ENCODE measurements around the gene NCKAP5.
"Not testable (repeated sequence)": the region's sequence is repeated elsewhere in the genome, so short reads cannot be mapped to it uniquely, and the experiment has no call there.

NCKAP5 gene

GRCh38 chr2:133486771-133487191 lies 81.5 kb downstream of the NCKAP5 start:
- H3K4me3 Mint-ChIP-seq: no peak overlapping the region

GRCh38 chr2:133485868-133486267 lies 82.4 kb downstream of the NCKAP5 start:
- Mint-ChIP-seq H3K27ac (no peak overlapping the region), H3K9me3 (no peaks in the 10 kb centered on the region), H3K4me1 (ENCODE audit: low read depth) (no peaks in the 10 kb centered on the region), H3K36me3 (ENCODE audit: low read depth) (no peaks in the 10 kb centered on the region), H3K27me3 (ENCODE audit: low read depth) (no peaks in the 10 kb centered on the region), H3K4me3 (no peak overlapping the region)

More at GRCh38 chr2:133486771-133487191, 81.5 kb downstream of the NCKAP5 start:
- H3K27ac Mint-ChIP-seq: no peak overlapping the region
- no peaks in the 10 kb centered on the region for H3K4me1 Mint-ChIP-seq (ENCODE audit: low read depth)
- no peaks in the 10 kb centered on the region for H3K9me3 Mint-ChIP-seq
- no peaks in the 10 kb centered on the region for H3K36me3 Mint-ChIP-seq (ENCODE audit: low read depth)
- no peaks in the 10 kb centered on the region for H3K27me3 Mint-ChIP-seq (ENCODE audit: low read depth)

- Mint-ChIP-seq H3K36me3 (ENCODE audit: low read depth) (no peaks in the 10 kb centered on the region), H3K27me3 (ENCODE audit: low read depth) (no peaks in the 10 kb centered on the region), H3K4me3 (no peak overlapping the region), H3K27ac (no peak overlapping the region), H3K4me1 (ENCODE audit: low read depth) (no peaks in the 10 kb centered on the region), H3K9me3 (no peaks in the 10 kb centered on the region)
Observed at GRCh38 chr2:133484784-133485183, 83.5 kb downstream of the NCKAP5 start.

- no peaks in the 10 kb centered on the region for H3K4me1 Mint-ChIP-seq (ENCODE audit: low read depth)
- no peaks in the 10 kb centered on the region for H3K36me3 Mint-ChIP-seq (ENCODE audit: low read depth)
- H3K4me3 Mint-ChIP-seq: no peak overlapping the region
- no peaks in the 10 kb centered on the region for H3K27me3 Mint-ChIP-seq (ENCODE audit: low read depth)
- H3K27ac Mint-ChIP-seq: no peak overlapping the region
- no peaks in the 10 kb centered on the region for H3K9me3 Mint-ChIP-seq
Observed at GRCh38 chr2:133484106-133484505, 84.2 kb downstream of the NCKAP5 start.

GRCh38 chr2:133483181-133483580 lies 85.1 kb downstream of the NCKAP5 start:
- Mint-ChIP-seq H3K27ac (no peak overlapping the region), H3K36me3 (ENCODE audit: low read depth) (no peaks in the 10 kb centered on the region), H3K9me3 (no peaks in the 10 kb centered on the region), H3K4me1 (ENCODE audit: low read depth) (no peaks in the 10 kb centered on the region), H3K4me3 (no peak overlapping the region), H3K27me3 (ENCODE audit: low read depth) (no peaks in the 10 kb centered on the region)

GRCh38 chr2:133480707-133481429 lies 87.4 kb downstream of the NCKAP5 start:
- Mint-ChIP-seq H3K9me3 (no peaks in the 10 kb centered on the region), H3K36me3 (ENCODE audit: low read depth) (no peaks in the 10 kb centered on the region), H3K4me3 (no peak overlapping the region), H3K4me1 (ENCODE audit: low read depth) (no peaks in the 10 kb centered on the region), H3K27ac (no peak overlapping the region), H3K27me3 (ENCODE audit: low read depth) (no peaks in the 10 kb centered on the region)

DNA sequence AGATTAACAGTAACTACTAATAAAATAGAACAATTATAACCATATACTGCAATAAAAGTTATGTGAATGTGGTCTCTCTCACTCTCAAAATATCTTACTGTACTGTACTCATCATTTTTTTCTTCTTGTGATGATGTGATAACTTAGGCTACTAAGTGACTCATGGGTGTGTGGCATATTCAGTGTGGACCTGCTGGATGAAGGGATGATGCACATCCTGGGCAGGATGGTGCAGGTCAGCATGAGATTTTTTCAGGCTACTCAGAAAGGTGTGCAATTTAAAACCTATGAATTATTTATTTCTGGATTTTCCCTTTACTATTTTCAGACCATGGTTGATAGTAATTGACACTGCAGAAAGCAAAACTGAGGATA lies 90.7 kb downstream of the NCKAP5 start:
- Mint-ChIP-seq H3K9me3 (peaks cover 2% of the 10 kb centered on the region), H3K4me3 (no peak overlapping the region), H3K4me1 (ENCODE audit: low read depth) (no peaks in the 10 kb centered on the region), H3K27ac (no peak overlapping the region), H3K36me3 (ENCODE audit: low read depth) (no peaks in the 10 kb centered on the region), H3K27me3 (ENCODE audit: low read depth) (no peaks in the 10 kb centered on the region)

DNA sequence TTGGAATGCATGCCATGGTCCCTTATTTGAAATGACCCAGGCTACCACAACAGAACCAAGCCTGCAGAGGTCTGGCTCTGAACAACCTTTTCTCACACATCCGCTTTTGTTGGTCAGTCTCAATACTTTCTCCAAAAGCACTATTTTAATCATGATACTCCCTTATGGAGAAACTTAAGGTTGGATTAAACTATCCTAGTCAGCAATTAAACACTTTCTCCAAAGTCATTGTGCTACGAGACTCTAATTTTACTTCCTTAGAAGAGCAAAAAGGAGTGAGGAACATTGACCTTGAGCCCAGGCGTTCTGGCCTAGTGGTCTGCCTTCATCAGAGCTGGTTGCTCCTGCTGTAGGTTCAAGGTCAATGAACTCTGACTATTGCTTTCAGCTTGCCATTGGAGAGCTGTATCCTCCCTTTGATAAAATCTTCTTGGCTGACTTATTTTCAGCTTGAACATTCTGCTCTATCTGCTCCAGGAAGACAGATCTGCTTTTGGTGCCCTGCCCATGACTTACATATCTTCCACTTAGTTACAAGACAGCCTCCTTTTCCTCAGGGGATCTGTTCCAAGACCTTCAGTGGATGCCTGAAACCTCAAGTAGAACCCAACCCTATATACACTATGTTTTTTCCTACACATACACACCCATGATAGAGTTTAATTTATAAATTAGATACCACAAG lies 91.2 kb downstream of the NCKAP5 start:
- Mint-ChIP-seq H3K27ac (no peak overlapping the region), H3K27me3 (ENCODE audit: low read depth) (no peaks in the 10 kb centered on the region), H3K4me1 (ENCODE audit: low read depth) (no peaks in the 10 kb centered on the region), H3K9me3 (peaks cover 4% of the 10 kb centered on the region), H3K36me3 (ENCODE audit: low read depth) (no peaks in the 10 kb centered on the region), H3K4me3 (no peak overlapping the region)

GRCh38 chr2:133476286-133476685 lies 92.0 kb downstream of the NCKAP5 start:
- Mint-ChIP-seq H3K36me3 (ENCODE audit: low read depth) (no peaks in the 10 kb centered on the region), H3K9me3 (peaks cover 4% of the 10 kb centered on the region), H3K27ac (no peak overlapping the region), H3K27me3 (ENCODE audit: low read depth) (no peaks in the 10 kb centered on the region), H3K4me1 (ENCODE audit: low read depth) (no peaks in the 10 kb centered on the region), H3K4me3 (no peak overlapping the region)

GRCh38 chr2:133475610-133476009 lies 92.7 kb downstream of the NCKAP5 start:
- Mint-ChIP-seq H3K4me1 (ENCODE audit: low read depth) (no peaks in the 10 kb centered on the region), H3K36me3 (ENCODE audit: low read depth) (no peaks in the 10 kb centered on the region), H3K27ac (no peak overlapping the region), H3K4me3 (no peak overlapping the region), H3K27me3 (ENCODE audit: low read depth) (no peaks in the 10 kb centered on the region), H3K9me3 (peaks cover 4% of the 10 kb centered on the region)

DNA sequence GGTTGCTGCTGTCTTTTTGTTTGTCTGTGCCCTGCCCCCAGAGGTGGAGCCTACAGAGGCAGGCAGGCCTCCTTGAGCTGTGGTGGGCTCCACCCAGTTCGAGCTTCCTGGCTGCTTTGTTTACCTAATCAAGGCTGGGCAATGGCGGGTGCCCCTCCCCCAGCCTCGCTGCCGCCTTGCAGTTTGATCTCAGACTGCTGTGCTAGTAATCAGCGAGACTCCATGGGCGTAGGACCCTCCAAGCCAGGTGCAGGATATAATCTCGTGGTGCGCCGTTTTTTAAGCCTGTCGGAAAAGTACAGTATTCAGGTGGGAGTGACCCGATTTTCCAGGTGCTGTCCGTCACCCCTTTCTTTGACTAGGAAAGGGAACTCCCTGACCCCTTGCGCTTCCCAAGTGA lies 97.8 kb downstream of the NCKAP5 start:
- not testable (repeated sequence) for H3K4me1 Mint-ChIP-seq (ENCODE audit: low read depth); H3K9me3 Mint-ChIP-seq; H3K4me3 Mint-ChIP-seq

DNA sequence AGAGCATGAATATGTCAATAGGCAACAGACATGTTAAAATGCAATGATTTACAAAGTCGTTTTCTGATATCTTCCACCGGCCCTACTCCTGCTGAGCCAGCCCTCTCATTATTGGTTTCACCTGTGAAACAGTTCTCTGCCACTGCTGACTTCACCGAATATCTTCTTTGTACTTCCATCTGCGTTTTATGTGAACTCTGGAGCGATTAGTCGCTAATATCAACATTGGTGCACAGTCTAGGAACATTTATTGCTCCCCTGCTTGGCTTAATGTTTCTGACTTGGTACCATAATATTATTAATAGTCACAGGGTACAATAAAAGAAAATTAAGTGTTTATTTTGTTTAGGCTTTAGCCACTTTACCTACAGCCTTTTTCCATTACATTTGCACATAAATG lies 105.5 kb downstream of the NCKAP5 start:
- Mint-ChIP-seq H3K9me3 (no peaks in the 10 kb centered on the region), H3K4me3 (no peak overlapping the region), H3K27me3 (ENCODE audit: low read depth) (no peaks in the 10 kb centered on the region), H3K4me1 (ENCODE audit: low read depth) (no peaks in the 10 kb centered on the region), H3K27ac (no peak overlapping the region), H3K36me3 (ENCODE audit: low read depth) (no peaks in the 10 kb centered on the region)

More for the DNA sequence above, 97.8 kb downstream of the NCKAP5 start:
- H3K27ac Mint-ChIP-seq; H3K36me3 Mint-ChIP-seq (ENCODE audit: low read depth); H3K27me3 Mint-ChIP-seq (ENCODE audit: low read depth): not testable (repeated sequence)

DNA sequence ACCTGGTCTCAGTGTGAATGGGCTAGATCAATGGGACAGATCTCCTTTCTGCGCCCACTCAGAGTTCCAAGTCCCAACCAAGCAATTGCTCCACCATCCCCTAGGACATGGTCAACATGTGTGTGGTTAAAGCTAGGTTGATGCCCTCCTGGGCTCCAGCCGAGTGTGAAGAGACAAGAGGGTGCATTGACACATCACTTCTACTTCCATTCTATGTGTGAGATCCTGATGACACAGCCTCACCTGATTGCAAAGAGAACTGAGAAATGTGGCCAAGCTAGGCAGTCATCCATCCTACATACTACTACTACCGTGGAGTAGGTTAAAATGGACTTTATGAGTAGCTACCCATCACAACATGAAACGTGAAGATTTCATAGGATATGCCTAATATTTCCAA lies 106.8 kb downstream of the NCKAP5 start:
- H3K4me3 Mint-ChIP-seq: no peak overlapping the region
- no peaks in the 10 kb centered on the region for H3K36me3 Mint-ChIP-seq (ENCODE audit: low read depth)
- no peak overlapping the region for H3K27ac Mint-ChIP-seq
- no peaks in the 10 kb centered on the region for H3K27me3 Mint-ChIP-seq (ENCODE audit: low read depth)
- no peaks in the 10 kb centered on the region for H3K4me1 Mint-ChIP-seq (ENCODE audit: low read depth)
- H3K9me3 Mint-ChIP-seq: no peaks in the 10 kb centered on the region

- Mint-ChIP-seq H3K4me3 (no peak overlapping the region), H3K27me3 (ENCODE audit: low read depth) (no peaks in the 10 kb centered on the region), H3K9me3 (no peaks in the 10 kb centered on the region), H3K4me1 (ENCODE audit: low read depth) (no peaks in the 10 kb centered on the region), H3K27ac (no peak overlapping the region), H3K36me3 (ENCODE audit: low read depth) (no peaks in the 10 kb centered on the region)
Observed at GRCh38 chr2:133459590-133459989, 108.7 kb downstream of the NCKAP5 start.

GRCh38 chr2:133458280-133458679 lies 110.0 kb downstream of the NCKAP5 start:
- H3K4me3 Mint-ChIP-seq: no peak overlapping the region
- H3K9me3 Mint-ChIP-seq: no peaks in the 10 kb centered on the region
- no peaks in the 10 kb centered on the region for H3K4me1 Mint-ChIP-seq (ENCODE audit: low read depth)
- no peaks in the 10 kb centered on the region for H3K36me3 Mint-ChIP-seq (ENCODE audit: low read depth)
- no peaks in the 10 kb centered on the region for H3K27me3 Mint-ChIP-seq (ENCODE audit: low read depth)
- no peak overlapping the region for H3K27ac Mint-ChIP-seq
